HepG2 (cell line): ENCODE data around the gene PCGF2. TPM values are rescaled to one million over a fixed set of nuclear protein-coding genes. Genes with fewer than 3 reads are reported as not detected.

Experiments
- ATAD3A ChIP-seq: sonication (generic); formaldehyde crosslinking; IDR thresholded peaks from 2 replicates; pipeline ENCODE4 v1.4.0; 2020; ENCODE audit warnings: missing genetic modification reagents
- BCLAF1 ChIP-seq: fragments of 450-650 bp; IDR thresholded peaks from 2 replicates; pipeline ENCODE4 v1.6.1; 2017; ENCODE audit warnings: mild to moderate bottlenecking
- CHCHD3 ChIP-seq: sonication (generic); formaldehyde crosslinking; IDR thresholded peaks from 2 replicates; pipeline ENCODE4 v1.8.0; 2022; ENCODE audit warnings: mild to moderate bottlenecking, missing genetic modification reagents, moderate library complexity
- MIER3 ChIP-seq: IDR thresholded peaks from 2 replicates; pipeline ENCODE4 v1.6.1; 2016; ENCODE audit warnings: missing compliant biosample characterization, borderline replicate concordance
- NFE2L1 ChIP-seq: sonication (generic); formaldehyde crosslinking; IDR thresholded peaks from 2 replicates; pipeline ENCODE4 v1.4.0; 2020; ENCODE audit warnings: missing genetic modification reagents, mild to moderate bottlenecking, borderline replicate concordance
- RBM39 ChIP-seq: fragments of 200-400 bp; formaldehyde crosslinking; IDR thresholded peaks from one replicate; pipeline ENCODE4 v1.6.1; 2018; ENCODE audit warnings: antibody characterized with exemption, mild to moderate bottlenecking, low read depth, low read length; ENCODE audit not compliant: poor library complexity, severe bottlenecking
- RXRB ChIP-seq: IDR thresholded peaks from 2 replicates; pipeline ENCODE4 v1.6.1; 2016; ENCODE audit warnings: borderline replicate concordance, missing genetic modification reagents, missing compliant biosample characterization
- ZNF510 ChIP-seq: sonication (generic); formaldehyde crosslinking; IDR thresholded peaks from 2 replicates; pipeline ENCODE4 v1.4.0; 2020; ENCODE audit warnings: low read depth, mild to moderate bottlenecking, missing genetic modification reagents
- ZNF768 ChIP-seq: sonication (generic); formaldehyde crosslinking; IDR thresholded peaks from 2 replicates; pipeline ENCODE4 v1.4.0; 2020; ENCODE audit warnings: missing genetic modification reagents
- ZNF790 ChIP-seq: sonication (generic); formaldehyde crosslinking; IDR thresholded peaks from 2 replicates; pipeline ENCODE4 v1.8.0; 2022; ENCODE audit warnings: missing genetic modification reagents, mild to moderate bottlenecking, borderline replicate concordance
- polyA plus RNA-seq, 8 experiments: library from polyadenylated mRNA; depleted of rRNA in 3 of 8; stranded (reverse) in 7 of 8; unstranded in 1 of 8; fragments of >200 nt; fragmentation: Illumina TruSeq in 4 of 8; extraction: Trizol in 4 of 8; gene quantifications; 2 replicates each; pipeline versions ENCODE4 v1.2.1 to v1.2.3, GENCODE V29; 2011 to 2016; ENCODE audit warnings: low read depth in 4 of 8, missing spikeins in 1 of 8, mixed read lengths in 1 of 8; ENCODE audit not compliant: insufficient read depth in 1 of 8
- total RNA-seq, 5 experiments: library from RNA; depleted of rRNA; stranded (reverse); fragments of >200 nt; fragmentation: Illumina TruSeq; extraction: Trizol; gene quantifications; 2 replicates each; pipeline ENCODE4 v1.2.3, GENCODE V29; 2016; ENCODE audit warnings: low read depth in 1 of 5
- TF ChIP-seq, protein P1 (sequence below): sonication (generic); formaldehyde crosslinking; IDR thresholded peaks from 2 replicates; pipeline ENCODE4 v1.8.0; 2023; ENCODE audit warnings: mild to moderate bottlenecking, missing genetic modification reagents
- TF ChIP-seq, protein P2 (sequence below): sonication (generic); formaldehyde crosslinking; IDR thresholded peaks from 2 replicates; pipeline ENCODE4 v1.8.1; 2022; ENCODE audit warnings: low read depth, mild to moderate bottlenecking, missing genetic modification reagents
- TF ChIP-seq, protein P3 (sequence below): sonication (generic); formaldehyde crosslinking; IDR thresholded peaks from 2 replicates; pipeline ENCODE4 v1.5.0; 2020; ENCODE audit warnings: missing genetic modification reagents, mild to moderate bottlenecking, borderline replicate concordance
- TF ChIP-seq, protein P4 (sequence below): sonication (generic); formaldehyde crosslinking; IDR thresholded peaks from 2 replicates; pipeline ENCODE4 v1.5.1; 2020; ENCODE audit warnings: mild to moderate bottlenecking, missing genetic modification reagents

Gene PCGF2
- total and polyA plus RNA-seq, 2 of the 13 experiments (the other 11 are each of a cell fraction or from before 2014, with no cell fraction given) = 11.6 to 29.4 TPM

- no peak for TF ChIP-seq NFE2L1
- TF ChIP-seq ZNF510 (CRISPR knock-in tag) = 0 out of 2 replicates have a peak, but pooled peaks have one; percentile 1
- TF ChIP-seq CHCHD3 (CRISPR knock-in tag) = no peak
- TF ChIP-seq, protein P1, sequence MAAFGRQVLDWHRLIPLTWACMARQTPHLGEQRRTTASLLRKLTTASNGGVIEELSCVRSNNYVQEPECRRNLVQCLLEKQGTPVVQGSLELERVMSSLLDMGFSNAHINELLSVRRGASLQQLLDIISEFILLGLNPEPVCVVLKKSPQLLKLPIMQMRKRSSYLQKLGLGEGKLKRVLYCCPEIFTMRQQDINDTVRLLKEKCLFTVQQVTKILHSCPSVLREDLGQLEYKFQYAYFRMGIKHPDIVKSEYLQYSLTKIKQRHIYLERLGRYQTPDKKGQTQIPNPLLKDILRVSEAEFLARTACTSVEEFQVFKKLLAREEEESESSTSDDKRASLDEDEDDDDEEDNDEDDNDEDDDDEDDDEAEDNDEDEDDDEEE = no peak
- no peak for TF ChIP-seq RBM39
- no peak for TF ChIP-seq ATAD3A (CRISPR knock-in tag)
- TF ChIP-seq, protein P2, sequence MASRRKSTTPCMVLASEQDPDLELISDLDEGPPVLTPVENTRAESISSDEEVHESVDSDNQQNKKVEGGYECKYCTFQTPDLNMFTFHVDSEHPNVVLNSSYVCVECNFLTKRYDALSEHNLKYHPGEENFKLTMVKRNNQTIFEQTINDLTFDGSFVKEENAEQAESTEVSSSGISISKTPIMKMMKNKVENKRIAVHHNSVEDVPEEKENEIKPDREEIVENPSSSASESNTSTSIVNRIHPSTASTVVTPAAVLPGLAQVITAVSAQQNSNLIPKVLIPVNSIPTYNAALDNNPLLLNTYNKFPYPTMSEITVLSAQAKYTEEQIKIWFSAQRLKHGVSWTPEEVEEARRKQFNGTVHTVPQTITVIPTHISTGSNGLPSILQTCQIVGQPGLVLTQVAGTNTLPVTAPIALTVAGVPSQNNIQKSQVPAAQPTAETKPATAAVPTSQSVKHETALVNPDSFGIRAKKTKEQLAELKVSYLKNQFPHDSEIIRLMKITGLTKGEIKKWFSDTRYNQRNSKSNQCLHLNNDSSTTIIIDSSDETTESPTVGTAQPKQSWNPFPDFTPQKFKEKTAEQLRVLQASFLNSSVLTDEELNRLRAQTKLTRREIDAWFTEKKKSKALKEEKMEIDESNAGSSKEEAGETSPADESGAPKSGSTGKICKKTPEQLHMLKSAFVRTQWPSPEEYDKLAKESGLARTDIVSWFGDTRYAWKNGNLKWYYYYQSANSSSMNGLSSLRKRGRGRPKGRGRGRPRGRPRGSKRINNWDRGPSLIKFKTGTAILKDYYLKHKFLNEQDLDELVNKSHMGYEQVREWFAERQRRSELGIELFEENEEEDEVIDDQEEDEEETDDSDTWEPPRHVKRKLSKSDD = no peak
- TF ChIP-seq, protein P3, sequence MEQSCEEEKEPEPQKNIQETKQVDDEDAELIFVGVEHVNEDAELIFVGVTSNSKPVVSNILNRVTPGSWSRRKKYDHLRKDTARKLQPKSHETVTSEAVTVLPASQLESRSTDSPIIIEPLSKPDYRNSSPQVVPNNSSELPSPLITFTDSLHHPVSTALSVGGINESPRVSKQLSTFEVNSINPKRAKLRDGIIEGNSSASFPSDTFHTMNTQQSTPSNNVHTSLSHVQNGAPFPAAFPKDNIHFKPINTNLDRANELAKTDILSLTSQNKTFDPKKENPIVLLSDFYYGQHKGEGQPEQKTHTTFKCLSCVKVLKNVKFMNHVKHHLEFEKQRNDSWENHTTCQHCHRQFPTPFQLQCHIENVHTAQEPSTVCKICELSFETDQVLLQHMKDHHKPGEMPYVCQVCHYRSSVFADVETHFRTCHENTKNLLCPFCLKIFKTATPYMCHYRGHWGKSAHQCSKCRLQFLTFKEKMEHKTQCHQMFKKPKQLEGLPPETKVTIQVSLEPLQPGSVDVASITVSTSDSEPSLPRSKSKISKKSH = no peak; the same call in 1 of the 2 replicates
- no peak for TF ChIP-seq BCLAF1
- TF ChIP-seq, protein P4, sequence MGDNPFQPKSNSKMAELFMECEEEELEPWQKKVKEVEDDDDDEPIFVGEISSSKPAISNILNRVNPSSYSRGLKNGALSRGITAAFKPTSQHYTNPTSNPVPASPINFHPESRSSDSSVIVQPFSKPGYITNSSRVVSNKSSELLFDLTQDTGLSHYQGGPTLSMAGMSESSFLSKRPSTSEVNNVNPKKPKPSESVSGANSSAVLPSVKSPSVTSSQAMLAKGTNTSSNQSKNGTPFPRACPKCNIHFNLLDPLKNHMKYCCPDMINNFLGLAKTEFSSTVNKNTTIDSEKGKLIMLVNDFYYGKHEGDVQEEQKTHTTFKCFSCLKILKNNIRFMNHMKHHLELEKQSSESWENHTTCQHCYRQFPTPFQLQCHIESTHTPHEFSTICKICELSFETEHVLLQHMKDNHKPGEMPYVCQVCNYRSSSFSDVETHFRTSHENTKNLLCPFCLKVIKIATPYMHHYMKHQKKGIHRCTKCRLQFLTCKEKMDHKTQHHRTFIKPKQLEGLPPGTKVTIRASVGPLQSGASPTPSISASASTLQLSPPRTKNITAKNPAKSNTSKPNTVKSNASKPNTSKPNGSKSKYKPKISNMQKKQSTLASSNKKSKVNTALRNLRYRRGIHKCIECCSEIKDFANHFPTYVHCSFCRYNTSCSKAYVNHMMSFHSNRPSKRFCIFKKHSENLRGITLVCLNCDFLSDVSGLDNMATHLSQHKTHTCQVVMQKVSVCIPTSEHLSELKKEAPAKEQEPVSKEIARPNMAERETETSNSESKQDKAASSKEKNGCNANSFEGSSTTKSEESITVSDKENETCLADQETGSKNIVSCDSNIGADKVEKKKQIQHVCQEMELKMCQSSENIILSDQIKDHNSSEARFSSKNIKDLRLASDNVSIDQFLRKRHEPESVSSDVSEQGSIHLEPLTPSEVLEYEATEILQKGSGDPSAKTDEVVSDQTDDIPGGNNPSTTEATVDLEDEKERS (CRISPR knock-in tag) = 0 out of 2 replicates have a peak, but pooled peaks have one; percentile 40
- TF ChIP-seq ZNF790 = no peak
- TF ChIP-seq RXRB = no peak
- no peak for TF ChIP-seq MIER3 (CRISPR knock-in tag)
- TF ChIP-seq ZNF768 = peak; percentile 63; the same call in 1 of the 2 replicates
Measured at GRCh38 chr17:38750312-38751121, 2.4 kb upstream of the PCGF2 start (continued).
